ENCODE results near the gene KRTAP10-1.

- TF ChIP-seq CTCF (IDR thresholded peaks at IDR 0.05; ENCODE audit: control extremely low read depth in 1 of 3, insufficient read depth in 1 of 3, low read depth in 1 of 3, low read length in 3 of 3) (no peak), EGR1 (IDR thresholded peaks at IDR 0.05; ENCODE audit: borderline replicate concordance, low read depth, low read length) (no peak), HDAC2 (IDR thresholded peaks at IDR 0.05; ENCODE audit: borderline replicate concordance in 1 of 2, low read depth in 2 of 2, low read length in 2 of 2) (no peak), SRF (IDR thresholded peaks at IDR 0.05; ENCODE audit: low read depth, low read length) (no peak)
Measured at GRCh38 chr21:44530221-44530902, 9.6 kb downstream of the KRTAP10-1 start.

Data from H1 (cell line).